Neural cell (in vitro differentiated cells): ENCODE data around the gene MAPT. TPM values are rescaled to one million over a fixed set of nuclear protein-coding genes. Genes with fewer than 3 reads are reported as not detected.

Source experiments
- H2AFZ ChIP-seq: fragments of 200-600, 300-800 bp; sonication (generic), shearing (Covaris generic); 2 replicates; pipeline ENCODE4 v1.6.0; 2014; ENCODE audit warnings: low read depth, mild to moderate bottlenecking, antibody characterized with exemption, low read length, moderate library complexity
- H3F3A ChIP-seq: fragments of 200-600 bp; shearing (Covaris generic); 2 replicates; pipeline ENCODE4 v1.6.1; 2016; ENCODE audit warnings: mild to moderate bottlenecking, moderate library complexity, mixed read lengths, antibody characterized with exemption, low read length; ENCODE audit not compliant: insufficient read depth, poor library complexity, severe bottlenecking
- H3K27ac ChIP-seq: fragments of 200-600, 300-800 bp; sonication (generic), shearing (Covaris generic); 2 replicates; pipeline ENCODE4 v1.5.1; 2014; ENCODE audit warnings: mild to moderate bottlenecking, low read length, moderate library complexity
- H3K27me3 ChIP-seq: fragments of 300-800, 200-600 bp; sonication (generic), shearing (Covaris generic); 2 replicates; pipeline ENCODE4 v1.6.0; 2014; ENCODE audit warnings: mild to moderate bottlenecking, low read depth, low read length, moderate library complexity; ENCODE audit not compliant: insufficient read depth
- H3K36me3 ChIP-seq: fragments of 300-800, 200-600 bp; sonication (generic), shearing (Covaris generic); 2 replicates; pipeline ENCODE4 v1.5.1; 2014; ENCODE audit warnings: mild to moderate bottlenecking, antibody characterized with exemption, low read length, moderate library complexity; ENCODE audit not compliant: insufficient read depth
- H3K4me2 ChIP-seq: fragments of 300-800, 200-600 bp; sonication (generic), shearing (Covaris generic); 2 replicates; pipeline ENCODE4 v1.6.0; 2014; ENCODE audit warnings: mild to moderate bottlenecking, low read length
- H3K4me3 ChIP-seq: fragments of 300-800, 200-600 bp; sonication (generic), shearing (Covaris generic); 2 replicates; pipeline ENCODE4 v1.5.1; 2014; ENCODE audit warnings: mild to moderate bottlenecking, low read length, moderate library complexity
- H3K79me2 ChIP-seq: fragments of 200-600 bp; shearing (Covaris generic); replicated peaks from 2 replicates; pipeline ENCODE4 v1.6.0; 2014; ENCODE audit warnings: mild to moderate bottlenecking, low read length, moderate library complexity; ENCODE audit not compliant: insufficient read depth
- H3K9ac ChIP-seq: fragments of 300-800, 200-600 bp; sonication (generic), shearing (Covaris generic); 2 replicates; pipeline ENCODE4 v1.6.1; 2016; ENCODE audit warnings: mild to moderate bottlenecking, low read length, mixed read lengths
- H3K9me2 ChIP-seq: fragments of 200-600 bp; shearing (Covaris generic); 2 replicates; pipeline ENCODE4 v1.6.1; 2016; ENCODE audit warnings: mild to moderate bottlenecking, low read length, mixed read lengths; ENCODE audit not compliant: insufficient read depth
- H3K9me3 ChIP-seq: fragments of 200-600, 300-800 bp; sonication (generic), shearing (Covaris generic); 2 replicates; pipeline ENCODE4 v1.6.1; 2016; ENCODE audit warnings: mild to moderate bottlenecking, mixed run types, low read length, moderate library complexity, mixed read lengths
- H4K20me1 ChIP-seq: fragments of 200-600 bp; shearing (Covaris generic); 2 replicates; pipeline ENCODE4 v1.6.1; 2016; ENCODE audit warnings: mild to moderate bottlenecking, mixed run types; ENCODE audit not compliant: insufficient read depth
- CTCF ChIP-seq: fragments of 450-650 bp; IDR thresholded peaks from 2 replicates; pipeline ENCODE4 v1.5.1; 2014; ENCODE audit warnings: antibody characterized with exemption, mild to moderate bottlenecking, moderate library complexity; ENCODE audit not compliant: poor library complexity, severe bottlenecking
- EP300 ChIP-seq: fragments of 450-650 bp; conservative IDR thresholded peaks from 2 replicates; pipeline ENCODE4 v1.6.1; 2014; ENCODE audit warnings: antibody characterized with exemption, mild to moderate bottlenecking, moderate library complexity; ENCODE audit not compliant: poor library complexity, severe bottlenecking
- EZH2 ChIP-seq: fragments of 200-600, 300-800 bp; shearing (Covaris generic), sonication (generic); IDR thresholded peaks from 2 replicates; pipeline ENCODE4 v1.6.1; 2014; ENCODE audit warnings: antibody characterized with exemption, low read length, borderline replicate concordance, mild to moderate bottlenecking; ENCODE audit not compliant: insufficient read depth, poor library complexity, severe bottlenecking
- MXI1 ChIP-seq: fragments of 450-650 bp; conservative IDR thresholded peaks from 2 replicates; pipeline ENCODE4 v1.6.1; 2014; ENCODE audit warnings: antibody characterized with exemption, mild to moderate bottlenecking; ENCODE audit not compliant: poor library complexity, severe bottlenecking
- POLR2AphosphoS5 ChIP-seq: IDR thresholded peaks from 2 replicates; pipeline ENCODE4 v1.6.1; 2012
- RAD21 ChIP-seq: fragments of 450-650 bp; conservative IDR thresholded peaks from 2 replicates; pipeline ENCODE4 v1.6.1; 2014; ENCODE audit warnings: antibody characterized with exemption, mild to moderate bottlenecking, moderate library complexity
- REST ChIP-seq: IDR thresholded peaks from 2 replicates; pipeline ENCODE4 v1.6.1; 2012; ENCODE audit warnings: borderline replicate concordance
- SMC3 ChIP-seq: fragments of 450-650 bp; conservative IDR thresholded peaks from 2 replicates; pipeline ENCODE4 v1.6.1; 2014; ENCODE audit warnings: antibody characterized with exemption, mild to moderate bottlenecking, moderate library complexity; ENCODE audit not compliant: poor library complexity
- TAF1 ChIP-seq: IDR thresholded peaks from 2 replicates; pipeline ENCODE4 v1.6.1; 2012; ENCODE audit warnings: low read depth
- polyA plus RNA-seq: library from polyadenylated mRNA; depleted of rRNA; stranded (reverse); fragments of >200 nt; gene quantifications from 2 replicates; pipeline ENCODE4 v1.2.3, GENCODE V29; 2014

The MAPT gene
- polyA plus RNA-seq, 1 donor from 2014 or later: 94.5 TPM

DNA sequence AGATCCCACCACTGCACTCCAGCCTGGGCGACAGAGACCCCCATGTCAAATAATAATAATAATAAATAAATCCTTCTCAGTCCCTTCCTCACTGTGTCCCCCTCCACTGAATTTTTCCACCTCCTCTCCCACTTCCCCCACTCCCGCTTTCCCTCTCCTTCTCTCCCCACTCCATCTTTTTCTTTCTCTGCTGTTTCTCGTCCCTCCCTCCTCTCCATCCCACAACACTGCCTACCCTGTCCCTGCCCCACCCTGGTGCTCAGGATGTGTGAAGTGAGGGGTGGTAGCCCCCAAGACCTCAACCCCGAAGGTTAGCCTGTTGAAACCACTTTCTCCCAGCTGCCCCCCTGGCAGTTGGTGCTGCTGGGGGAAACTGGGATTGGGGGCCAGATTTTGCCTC is 70.3 kb downstream of the MAPT start:
- no peaks in the 10 kb centered on the region for H3K9me3 ChIP-seq
- no peak overlapping the region for H3K9ac ChIP-seq
- H3K36me3 ChIP-seq: peaks cover 5% of the 10 kb centered on the region
- H2AFZ ChIP-seq: no peak overlapping the region
- H3F3A ChIP-seq: no peaks in the 10 kb centered on the region
- H3K4me2 ChIP-seq: no peak overlapping the region
- H3K27ac ChIP-seq: no peak overlapping the region
- no peak overlapping the region for H3K4me3 ChIP-seq
- H3K79me2 ChIP-seq: no peaks in the 10 kb centered on the region
- H4K20me1 ChIP-seq: no peaks in the 10 kb centered on the region
- H3K9me2 ChIP-seq: no peaks in the 10 kb centered on the region
- H3K27me3 ChIP-seq: no peaks in the 10 kb centered on the region
- TF ChIP-seq POLR2AphosphoS5: no peak
- no peak for TF ChIP-seq RAD21
- TF ChIP-seq EP300: no peak
- TF ChIP-seq EZH2: no peak
- no peak for TF ChIP-seq REST
- TF ChIP-seq TAF1: no peak
- TF ChIP-seq SMC3: no peak
- TF ChIP-seq MXI1: no peak
- TF ChIP-seq CTCF: no peak

DNA sequence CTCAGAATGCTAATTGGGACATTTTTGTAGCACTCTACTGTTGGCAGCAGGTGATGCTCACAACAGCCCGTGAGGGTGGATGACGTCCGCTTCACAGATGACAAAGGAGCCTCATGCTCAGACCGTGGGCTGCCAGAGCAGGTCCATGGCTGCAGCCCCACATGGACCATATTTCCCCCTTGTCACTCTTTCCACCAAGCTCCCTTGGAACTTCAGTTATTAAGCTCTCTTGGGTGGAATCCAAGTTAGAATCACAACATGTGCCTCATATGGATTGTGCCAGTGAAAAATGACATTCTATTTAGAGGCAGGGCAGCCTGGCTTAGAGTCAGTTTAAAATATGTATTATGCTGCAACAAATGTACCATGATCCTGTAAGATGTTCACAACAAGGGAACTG is 71.5 kb downstream of the MAPT start:
- Histone ChIP-seq H3F3A (no peaks in the 10 kb centered on the region), H3K36me3 (peaks cover 5% of the 10 kb centered on the region), H4K20me1 (no peaks in the 10 kb centered on the region), H3K4me3 (no peak overlapping the region), H3K27ac (no peak overlapping the region), H3K4me2 (no peak overlapping the region), H3K9me2 (no peaks in the 10 kb centered on the region), H3K9ac (no peak overlapping the region), H3K27me3 (no peaks in the 10 kb centered on the region), H3K79me2 (no peaks in the 10 kb centered on the region), H2AFZ (no peak overlapping the region), H3K9me3 (no peaks in the 10 kb centered on the region)
- TF ChIP-seq SMC3 (no peak), REST (no peak), TAF1 (no peak), MXI1 (no peak), EZH2 (no peak), POLR2AphosphoS5 (no peak), EP300 (no peak), CTCF (no peak), RAD21 (no peak)
